GF-D8 (cell line): Measurements from ENCODE around the gene AKT1.

Experiments
- DNase-seq: peaks from one replicate; lab custom pipeline; 2025; lab: John Stamatoyannopoulos, UW

The AKT1 gene

DNA sequence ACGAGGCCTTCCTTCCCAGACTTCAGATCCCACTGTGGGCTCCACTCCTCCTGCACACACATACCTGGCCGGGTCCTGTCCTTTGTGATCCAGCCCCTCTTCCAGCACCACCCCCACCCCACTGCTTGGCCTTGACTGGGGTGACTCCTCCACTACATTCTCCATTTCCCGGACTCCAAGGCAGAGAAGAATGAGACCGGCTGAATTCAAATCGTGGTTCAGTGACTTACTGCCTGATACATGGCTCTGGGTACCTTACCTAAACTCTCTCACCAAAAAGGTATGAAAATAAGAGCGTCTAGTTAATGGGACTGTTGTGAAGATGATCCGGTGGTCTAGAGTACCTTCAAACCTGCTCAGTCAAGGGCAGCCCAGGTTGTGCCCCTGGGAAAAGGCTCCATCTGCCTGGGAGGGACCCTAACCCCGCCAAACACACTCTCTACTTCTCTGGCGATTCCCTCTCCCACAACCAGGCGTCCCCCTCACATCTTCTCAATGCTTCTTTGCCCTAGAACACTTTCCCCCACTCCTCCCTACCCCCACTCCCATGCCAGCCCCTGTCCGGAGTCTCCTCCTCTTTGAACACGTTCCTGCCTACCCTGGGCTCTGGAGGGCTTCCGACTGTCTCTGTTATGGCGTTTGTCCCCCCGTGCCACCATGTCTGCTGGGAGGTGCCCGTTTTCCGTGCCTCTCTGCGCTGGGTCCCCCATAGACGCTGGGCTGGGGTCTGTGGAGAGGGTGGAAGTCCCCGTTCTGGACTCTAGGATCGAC, 3.9 kb upstream of the AKT1 start:
- no peak for DNase-seq

DNA sequence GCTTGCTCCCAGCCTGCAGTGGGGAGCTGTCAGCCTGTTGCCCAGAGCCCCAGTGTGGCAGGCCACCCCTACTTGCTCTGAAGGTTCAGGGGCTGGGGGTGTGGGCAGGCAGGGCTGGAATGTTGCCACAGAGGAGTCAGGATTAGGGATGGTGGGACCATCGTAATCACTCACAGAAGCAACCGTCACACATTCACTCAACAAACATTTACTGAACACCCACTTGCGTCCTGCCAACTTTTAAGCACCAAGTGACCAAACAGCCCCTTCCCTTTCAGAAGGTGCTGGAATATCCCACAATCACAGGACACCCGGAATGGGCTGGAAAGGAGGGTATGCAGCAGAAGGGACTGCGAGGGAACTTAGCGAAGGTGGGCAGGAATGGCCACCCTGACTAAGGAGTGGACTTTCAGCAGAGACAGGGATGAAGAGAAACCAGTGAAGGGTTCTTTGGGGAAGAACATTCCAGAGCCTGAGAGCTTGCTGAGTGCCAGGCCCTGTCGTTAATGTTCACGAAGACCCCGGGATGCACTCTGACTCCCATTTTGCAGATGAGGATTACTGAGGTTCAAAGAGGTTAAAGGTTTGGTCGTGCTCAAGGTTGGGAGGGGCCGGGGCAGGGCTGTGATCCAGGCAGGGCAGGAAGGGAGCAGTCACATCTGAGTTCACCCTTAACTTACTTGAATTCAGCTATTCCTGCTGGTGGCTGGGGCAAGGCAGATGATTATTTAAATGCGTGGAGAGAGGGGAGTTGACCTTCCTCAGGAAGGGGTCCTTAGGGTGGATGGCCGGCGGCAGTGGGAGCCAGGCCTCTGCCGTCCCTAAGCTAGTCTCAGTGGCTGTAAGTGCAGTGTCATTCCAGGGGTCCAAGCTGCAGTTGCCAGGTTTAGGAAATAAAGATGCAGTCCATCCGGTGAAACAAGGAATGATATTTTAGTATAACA, 3.0 kb upstream of the AKT1 start:
- no peak for DNase-seq

DNA sequence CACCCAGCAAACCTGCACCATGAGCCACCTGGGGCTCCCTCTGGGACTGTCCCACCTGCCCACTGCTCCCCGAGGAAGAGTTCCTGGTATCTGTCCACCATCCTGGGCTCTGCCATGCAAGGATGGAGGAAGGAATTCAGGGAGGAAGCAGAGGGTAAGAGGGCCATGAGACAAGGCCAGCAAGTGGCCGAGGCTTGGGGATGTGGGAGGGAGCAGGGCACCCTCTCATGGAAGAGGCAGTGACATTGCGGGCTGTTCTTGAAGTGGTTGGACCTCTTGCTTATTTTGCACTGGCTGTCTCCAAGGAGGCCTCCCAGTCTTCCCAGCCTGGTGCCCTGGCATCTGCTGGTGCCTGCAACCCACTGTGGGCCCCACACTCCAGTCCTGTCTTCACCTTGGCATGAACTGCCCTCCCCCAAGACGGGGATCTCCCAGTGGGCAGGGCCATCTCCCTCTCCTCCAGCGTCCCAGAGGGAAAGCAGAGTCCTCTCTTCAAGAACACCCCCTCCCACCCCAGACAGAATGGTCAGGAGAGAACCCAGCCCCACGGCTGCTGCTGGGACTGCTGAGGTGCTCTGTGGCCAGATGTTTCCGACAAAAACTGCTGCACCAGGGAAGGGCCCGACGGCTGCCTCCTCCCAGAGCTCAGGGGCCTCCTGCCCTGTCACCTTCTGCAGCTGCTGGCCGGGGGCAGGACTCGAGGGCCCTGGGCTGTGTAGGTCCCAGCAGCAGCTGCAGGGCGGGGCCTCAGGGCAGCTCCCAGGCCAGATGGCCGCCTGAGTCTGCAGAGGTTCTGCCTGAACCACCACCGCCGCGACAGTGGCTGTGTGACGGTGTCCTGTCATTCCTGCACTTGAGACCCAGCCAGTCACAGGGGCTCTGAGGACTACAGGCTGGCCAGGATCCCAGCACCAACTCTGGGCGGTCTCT, 1.8 kb upstream of the AKT1 start:
- no peak for DNase-seq

DNA sequence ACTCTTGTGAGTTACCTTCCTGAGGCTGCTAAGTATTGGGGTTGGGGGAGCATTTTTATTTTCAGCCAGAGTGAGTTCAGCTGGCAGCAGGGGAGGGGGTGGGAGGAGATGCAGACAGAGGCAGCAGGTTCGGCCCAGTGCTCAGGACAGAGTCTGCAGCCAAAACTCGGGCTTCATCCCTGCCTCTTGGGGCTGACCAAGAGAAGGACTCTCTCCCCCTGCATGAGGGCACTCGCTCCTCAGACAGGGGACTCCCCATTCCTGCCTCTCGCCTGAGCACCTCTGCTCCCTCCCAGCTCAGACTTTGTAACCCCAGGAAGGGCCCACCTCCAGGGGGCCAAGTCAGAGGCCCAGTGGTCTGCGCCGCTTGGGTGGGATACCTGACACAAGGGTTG, 1.1 kb upstream of the AKT1 start:
- DNase-seq, result no peak

DNA sequence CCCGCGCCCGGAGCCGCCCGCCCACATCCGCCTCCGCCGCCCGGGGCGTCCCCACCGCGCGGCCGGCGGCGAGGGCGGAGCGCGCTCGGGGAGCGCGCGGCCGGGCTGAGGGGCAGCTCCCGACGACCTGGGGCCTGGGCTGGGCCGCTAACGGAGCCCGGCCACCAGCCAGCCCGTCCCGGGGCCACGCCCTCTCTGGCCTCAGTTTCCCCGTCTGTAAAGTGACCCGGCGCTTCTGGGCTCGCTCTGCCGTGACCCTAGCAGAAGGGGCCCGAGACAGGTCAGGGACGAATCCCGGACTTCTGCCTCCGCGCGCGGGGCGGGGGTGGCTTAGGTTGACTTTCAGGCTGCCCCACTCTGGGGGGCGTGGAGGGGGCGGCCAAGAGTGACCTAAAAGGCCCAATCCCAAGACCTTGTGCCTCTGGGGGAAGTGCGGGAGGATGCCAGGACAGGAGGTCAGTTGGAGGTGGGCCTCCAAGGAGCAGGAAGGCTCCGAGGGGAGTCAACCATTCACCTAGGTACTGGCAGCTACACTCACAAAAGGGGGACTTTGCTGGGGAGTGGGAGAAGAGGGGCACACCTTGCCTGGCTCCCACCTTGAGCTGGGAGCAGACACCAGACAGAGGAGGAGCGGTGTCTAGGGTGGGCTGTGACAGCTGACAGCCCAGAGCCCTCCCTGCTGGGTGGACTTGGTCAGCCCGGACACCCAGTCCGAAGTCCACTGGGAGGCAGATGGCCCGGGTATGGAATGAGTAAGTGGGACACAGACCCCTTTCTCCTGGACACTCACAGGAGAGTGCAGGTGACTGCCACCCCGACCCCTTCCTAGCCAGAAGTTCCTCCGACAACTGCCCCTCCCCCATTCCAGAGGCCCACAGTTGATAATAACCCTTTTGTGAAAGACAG, 486 bp upstream of the AKT1 start:
- DNase-seq, result no peak

DNA sequence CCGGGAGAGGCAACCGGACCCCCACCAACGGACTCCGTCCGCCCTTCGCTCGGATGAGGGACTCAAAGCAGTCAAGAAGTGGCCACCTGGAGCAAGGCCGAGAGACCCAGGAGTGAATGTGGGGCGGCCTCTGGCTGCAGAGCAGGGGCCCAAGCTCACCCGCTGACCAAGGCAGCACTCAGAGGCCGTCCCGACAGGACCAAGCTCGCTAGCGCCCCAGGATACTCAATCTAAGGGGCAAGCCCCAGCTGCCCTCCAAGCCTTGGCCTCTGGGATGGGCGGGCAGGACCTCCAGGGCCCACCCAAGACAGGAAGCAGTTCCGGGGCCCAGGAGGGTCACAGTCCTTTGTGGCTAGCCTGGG, 936 bp downstream of the AKT1 start:
- no peak for DNase-seq

DNA sequence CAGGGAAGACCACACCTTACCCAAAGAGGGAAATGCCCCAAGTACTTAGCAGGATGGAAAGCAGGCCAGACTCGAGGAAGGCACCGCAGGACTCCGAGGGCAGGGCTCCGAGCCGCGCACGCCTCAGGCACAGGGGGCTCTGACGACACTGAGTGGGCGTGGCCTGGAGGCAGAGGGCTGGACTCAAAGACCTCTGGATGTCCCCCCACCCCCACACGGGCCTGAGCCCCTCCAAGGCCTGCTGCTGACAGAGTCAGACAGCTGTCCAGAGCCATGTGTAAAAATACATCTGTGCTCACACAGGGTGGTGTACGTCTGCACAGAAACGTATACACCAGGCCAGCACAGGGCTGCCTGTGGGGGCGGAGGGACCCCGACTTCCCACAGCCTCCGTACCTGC, 1.4 kb downstream of the AKT1 start:
- no peak for DNase-seq

DNA sequence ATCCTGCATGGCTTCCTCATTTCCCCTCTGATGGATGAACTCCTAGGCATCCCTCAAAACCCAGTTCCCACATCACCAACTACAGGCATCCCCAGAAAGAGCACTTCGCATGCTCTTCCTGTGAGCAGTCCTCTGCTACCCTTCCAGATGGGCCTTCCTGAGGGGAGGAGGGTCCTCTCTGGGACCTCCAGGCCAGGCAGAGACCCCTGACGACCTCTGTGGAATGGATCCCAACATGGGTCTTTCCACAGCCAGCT, 1.9 kb downstream of the AKT1 start:
- no peak for DNase-seq

DNA sequence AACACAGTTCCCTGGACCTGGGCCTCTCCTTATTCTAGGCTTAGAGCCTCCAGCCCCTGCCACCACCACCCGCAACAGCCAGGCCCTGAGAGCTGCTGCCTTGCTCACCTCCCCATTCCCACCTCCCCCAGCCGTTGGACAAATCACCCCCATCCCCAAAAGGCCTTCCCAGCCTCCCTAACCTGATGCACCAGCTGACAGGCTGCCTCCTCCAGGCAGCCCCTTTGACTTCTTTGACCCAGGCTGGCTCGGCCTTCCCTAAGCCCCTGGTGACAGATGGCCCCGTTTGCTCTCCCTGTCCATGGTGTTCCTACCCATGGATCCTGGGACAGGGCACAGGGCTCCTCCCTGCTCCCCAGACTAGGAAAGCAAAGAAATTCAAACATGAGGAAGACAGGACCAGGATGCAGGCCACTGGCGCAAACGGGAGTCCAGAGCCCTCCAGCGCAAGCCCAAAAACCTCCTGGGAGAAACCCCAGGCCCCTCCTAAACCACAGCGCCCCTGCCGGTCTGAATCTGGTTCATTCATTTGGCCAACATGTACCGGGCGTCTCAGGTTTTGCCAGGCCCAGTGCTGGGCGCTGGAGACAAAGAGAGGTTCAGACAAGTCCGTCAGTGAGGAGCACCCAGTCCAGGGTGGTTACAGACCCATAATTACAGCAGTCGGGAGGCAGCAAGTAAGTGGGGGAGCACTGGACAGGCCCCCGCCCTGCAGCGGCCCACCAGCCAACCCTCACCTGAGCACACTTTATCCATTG, 2.4 kb downstream of the AKT1 start:
- no peak for DNase-seq

DNA sequence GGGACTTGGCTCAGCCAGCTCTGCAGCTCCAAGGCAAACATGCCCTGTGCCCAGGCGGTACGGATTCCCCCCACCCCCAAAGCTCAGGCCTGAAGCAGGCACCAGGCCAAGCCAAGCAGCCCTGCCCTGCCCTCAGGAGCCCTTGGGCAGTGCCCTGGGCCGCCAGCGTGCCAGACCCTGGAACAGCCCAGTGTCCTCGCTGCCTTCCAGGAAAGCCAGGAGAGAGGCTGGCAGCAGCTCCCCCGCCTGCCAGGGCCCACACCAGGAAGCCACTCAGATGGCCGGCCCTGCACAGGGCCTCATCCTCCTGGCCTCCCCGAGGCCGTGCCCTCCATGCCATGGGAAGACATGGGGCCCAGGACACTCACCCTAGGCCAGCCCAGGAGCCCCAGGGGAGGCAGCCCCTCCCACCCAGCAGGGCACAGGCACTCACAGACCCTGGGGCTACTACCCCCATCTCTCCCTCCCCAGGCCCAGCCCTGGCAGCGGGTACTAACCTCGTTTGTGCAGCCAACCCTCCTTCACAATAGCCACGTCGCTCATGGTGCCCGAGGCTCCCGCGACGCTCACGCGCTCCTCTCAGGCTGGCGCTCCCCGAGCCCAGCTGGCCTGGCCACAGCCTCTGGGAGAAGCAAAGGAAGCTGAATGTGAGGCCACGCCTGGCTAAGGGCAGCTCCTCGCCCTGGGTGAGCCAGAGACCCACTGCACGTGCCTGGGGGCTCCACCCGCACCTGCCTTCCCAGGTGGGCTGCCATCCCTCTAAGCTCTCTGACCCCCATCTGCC, 3.3 kb downstream of the AKT1 start:
- DNase-seq, result no peak

DNA sequence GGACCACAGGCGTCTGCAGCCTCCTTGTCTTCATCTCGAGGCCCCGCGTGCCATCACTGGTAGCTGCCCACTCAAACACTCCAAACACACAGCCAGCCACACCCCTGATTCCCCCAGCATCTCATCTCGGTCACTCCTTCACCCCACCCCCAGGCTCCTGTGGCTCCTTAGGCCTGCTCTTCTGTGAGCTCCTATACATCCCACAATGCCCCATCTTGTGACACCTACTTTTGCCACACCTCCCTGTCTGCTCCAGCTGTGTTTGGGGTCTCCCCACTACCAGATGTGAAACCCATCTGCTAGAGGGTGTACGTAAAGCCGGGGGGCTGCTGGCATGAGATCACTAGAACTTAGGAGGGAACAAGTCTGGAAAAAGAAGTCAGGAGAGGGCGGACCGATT, 4.1 kb downstream of the AKT1 start:
- no peak for DNase-seq

DNA sequence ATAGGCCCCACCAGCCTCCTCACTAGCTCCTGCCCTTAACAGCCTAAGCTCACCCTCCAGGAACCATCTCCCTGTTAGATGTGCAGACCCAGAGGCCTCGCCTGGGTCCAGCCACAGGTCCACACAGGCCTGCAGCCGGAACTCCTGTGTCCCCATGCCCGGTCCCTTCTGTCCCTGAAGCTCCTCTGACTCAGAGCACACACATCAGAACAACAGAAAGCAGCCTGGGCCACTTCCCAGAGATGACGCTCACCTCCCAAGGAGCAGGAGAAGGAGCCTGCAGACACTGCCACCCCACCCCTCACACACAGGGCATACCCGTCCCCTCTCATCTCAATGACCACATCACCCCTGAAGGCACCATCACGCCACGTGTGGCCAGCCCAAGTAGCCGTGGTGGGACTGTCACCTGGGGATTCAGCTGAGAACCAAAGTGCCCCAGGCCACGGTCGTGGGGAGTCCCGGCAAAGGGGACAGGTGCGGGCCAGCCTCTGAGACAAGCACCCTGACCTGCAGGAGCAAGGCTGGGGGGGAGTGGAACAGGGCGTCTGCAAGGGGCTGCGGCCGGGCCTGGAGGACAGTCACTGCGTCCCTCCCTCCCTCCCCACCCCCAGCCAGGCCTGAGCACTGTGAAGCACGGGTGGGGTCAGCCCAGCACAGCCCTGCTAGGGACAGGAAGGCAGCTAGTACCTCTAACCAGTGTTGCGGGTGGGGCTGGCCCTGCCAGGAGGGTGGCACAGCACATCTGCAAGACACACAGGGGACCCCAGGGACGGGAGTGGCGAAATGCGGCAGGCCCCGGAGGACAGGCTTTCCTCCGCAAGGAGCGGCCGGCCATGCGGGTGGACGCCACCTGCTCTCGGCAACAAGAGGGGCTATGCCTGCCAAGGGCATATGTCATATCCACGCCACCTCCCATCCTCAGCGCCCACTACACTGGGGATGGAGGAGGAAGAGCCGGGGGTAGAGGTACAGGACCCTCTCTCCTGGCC, 5.5 kb downstream of the AKT1 start:
- DNase-seq, result no peak

DNA sequence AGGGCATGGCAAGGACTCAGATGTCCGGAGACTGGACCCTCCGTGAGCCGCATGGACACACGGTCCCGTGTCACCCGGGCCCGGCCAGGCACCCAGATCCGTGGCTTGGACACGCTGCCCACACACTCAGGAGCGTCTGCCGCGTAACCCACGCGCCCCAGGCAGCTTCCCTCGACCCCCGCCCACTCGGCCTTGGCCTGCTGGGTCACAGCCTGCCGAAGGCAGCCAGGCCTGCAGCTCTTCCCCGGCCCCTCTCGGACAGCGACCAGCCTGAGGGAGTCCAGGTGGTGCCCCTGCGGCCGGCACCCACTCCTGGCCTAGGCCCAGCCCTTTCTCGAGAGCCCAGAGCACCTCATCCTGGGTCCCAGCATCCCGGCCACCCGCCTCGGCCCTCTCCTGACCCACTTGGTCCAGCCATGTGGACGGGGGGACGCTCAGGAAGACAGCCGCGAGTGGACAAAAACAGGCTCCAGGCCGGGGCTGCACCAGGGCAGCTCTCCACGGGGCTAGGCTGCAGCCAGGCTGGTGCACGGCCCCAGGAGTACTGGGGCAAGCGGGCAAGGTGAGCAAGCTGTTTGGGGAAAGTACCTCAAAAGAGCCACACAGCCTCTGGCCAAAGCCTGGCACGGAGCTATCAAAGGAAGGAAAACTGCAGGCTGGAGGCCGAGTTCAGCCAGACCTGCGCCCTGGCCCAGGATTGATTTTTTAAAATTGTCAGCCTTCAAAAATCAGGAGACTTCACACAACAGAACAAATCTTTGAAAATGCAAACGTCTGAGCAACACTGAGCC, 6.5 kb downstream of the AKT1 start:
- no peak for DNase-seq

DNA sequence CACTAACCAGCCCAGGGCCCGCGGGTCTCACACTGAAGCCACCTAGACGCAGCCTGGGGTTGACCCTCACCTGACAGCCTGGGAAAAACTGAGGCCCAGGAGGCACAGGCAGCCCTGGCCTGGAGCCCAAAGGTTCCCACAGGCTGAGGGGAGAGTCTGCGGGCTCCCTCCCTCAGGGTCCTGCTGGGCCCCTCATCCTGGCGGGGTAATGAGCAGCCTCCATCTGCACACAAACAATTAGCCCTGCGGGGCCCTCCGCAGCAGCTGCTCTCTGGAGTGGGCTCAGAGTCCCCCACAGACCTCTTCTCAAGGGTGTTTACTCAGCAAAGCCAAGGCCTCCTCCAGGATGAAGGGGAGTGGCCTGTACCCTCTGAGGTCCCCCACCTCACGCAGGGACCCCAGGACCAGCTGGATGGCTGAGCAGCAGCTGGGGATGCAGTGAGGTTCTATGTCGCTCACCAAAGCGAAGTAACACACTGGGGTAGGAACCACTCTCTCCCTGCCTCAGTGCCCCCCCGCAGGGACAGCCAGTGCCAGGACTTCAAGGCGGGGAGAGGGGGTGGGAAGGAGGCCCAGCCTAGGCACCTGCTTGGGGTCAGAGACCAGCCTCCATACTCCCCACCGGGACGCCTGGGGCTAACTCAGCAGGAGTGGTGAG, 7.3 kb downstream of the AKT1 start:
- no peak for DNase-seq

DNA sequence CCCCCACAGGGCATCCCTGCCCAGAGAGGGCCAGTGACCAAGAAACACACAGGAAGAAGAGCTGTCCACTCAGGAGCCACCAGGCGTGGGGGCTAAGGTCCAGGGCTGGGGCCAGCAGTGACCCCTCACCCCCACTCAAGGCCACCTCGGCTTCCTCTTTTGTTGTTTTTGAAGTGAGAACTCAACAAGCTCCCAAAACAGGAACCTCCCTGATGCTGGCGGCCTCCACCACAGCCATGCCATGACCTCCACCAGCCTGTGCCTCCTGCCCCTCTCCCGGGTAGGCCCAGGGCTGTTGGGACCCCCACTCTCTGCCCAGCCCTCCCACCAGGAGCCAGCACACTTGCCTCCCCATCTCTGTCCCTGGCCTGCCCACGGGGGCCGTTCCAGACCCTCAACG, 7.8 kb downstream of the AKT1 start:
- DNase-seq, result no peak

DNA sequence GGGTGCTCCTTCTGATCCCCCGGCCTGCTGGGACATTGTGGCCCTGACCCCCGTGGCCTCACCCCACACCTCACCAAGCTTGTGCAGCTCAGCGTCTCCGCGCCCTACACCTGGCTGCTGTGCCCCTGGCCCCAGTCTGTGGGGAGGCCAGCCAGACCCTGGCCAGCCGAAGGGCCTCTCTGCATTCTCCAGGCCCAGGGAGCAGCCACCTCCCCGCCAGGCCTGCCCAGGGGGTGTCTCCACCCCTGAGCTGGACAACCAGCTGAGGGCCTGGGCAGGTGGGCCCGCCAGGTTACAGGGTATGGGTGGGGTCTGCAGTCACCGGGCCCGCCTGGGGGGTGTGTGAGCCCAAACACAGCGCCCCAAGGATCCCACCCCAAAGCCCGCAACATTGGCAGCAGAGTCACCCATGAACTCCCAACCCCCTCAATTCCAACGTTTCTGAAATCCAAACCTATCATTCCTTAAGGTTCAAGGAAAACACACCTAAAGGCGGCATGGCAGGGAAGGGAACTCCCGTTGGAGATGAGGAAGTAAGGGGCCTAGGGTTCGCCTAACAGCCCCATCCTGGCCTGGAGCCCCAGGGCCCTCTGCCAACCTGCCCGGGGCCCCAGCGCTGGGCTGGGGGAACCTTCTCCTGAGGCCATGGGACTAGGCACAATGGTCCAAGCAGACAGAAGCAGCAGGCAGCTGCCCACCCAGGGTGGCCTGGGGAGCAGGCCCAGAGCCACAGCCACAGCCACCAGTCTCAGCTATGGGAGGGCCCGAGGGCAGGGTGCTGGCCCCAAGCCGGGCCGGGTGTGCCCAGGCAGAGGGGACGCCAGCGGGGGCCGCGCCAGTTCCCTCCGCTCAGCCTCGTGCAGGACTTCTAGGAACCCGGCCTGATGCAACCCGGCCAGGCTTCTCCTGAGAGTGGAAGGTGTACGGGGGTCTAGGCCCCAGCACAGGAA, 8.5 kb downstream of the AKT1 start:
- DNase-seq, result no peak
